HL-60/S4 (cell line): ENCODE results near the gene AHRR.

ENCODE experiments used
- in situ Hi-C: fragments of 300-500 bp; cut with MboI; formaldehyde crosslinking; loops from 2 replicates; pipeline ENCODE4 v1.14.3; 2022; ENCODE audit warnings: low sequenced_read_pairs

The AHRR gene

DNA sequence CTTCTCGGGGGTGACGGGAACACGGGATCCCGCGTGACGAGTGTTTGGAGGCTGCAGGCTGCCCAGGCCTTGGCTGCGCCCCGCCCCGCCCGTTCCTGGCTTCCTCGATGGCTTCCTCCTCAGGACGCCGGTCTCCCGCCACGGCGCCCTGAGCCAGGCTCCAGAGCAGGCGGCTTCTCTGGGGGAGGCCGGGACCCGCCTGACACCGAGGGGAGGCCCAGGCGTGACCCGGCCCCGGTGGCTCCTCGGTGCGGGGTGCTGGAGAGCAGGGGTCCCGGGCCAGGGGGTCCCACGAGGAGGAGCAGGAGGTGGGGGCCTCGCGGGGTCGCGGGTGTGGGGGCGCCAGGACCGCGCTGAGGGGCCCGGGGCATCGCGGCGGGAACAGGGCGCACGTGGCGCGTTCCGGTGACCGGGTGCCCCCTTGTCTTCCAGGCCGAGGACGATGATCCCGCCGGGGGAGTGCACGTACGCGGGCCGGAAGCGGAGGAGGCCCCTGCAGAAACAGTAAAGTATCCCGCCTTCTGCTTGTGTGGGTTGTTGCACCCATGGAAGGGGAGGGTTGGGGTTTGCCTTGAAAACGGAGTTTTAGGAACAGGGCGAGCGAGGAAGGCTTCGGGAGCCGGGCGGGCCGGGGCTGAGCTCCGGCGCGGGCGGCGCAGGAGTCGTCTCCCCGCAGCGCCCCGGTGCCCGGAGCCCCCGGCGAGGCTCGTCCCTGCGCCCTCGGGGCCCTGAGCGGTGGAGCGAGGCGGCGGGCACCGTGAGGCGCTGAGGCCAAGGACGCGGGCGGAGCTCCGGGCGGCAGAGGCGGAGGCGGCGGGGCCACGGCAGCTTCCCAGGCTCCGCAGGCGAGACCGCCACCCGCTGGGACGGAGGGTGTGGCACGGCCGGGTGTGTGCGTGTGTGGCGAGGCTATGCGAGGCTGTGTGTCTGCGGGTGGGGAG, 22.2 kb downstream of the AHRR start:
- in situ Hi-C loops, result no loop called here

DNA sequence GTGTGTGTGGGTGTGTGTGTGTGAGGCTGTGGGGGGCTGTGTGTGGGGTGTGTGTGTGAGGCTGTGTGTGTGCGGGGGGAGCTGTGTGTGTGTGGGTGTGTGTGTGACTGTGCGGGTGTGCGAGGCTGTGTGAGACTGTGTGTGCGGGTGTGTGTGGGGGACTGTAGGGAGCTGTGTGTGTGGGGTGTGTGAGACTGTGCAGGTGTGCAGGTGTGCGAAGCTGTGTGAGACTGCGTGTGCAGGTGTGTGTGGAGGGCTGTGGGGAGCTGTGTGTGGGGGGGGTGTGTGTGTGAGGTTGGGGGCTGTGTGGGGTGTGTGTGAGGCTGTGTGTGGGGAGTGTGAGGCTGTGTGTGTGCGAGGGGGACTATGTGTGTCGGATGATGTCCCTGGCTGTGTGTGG, 23.2 kb downstream of the AHRR start:
- in situ Hi-C loops, result no loop called here

DNA sequence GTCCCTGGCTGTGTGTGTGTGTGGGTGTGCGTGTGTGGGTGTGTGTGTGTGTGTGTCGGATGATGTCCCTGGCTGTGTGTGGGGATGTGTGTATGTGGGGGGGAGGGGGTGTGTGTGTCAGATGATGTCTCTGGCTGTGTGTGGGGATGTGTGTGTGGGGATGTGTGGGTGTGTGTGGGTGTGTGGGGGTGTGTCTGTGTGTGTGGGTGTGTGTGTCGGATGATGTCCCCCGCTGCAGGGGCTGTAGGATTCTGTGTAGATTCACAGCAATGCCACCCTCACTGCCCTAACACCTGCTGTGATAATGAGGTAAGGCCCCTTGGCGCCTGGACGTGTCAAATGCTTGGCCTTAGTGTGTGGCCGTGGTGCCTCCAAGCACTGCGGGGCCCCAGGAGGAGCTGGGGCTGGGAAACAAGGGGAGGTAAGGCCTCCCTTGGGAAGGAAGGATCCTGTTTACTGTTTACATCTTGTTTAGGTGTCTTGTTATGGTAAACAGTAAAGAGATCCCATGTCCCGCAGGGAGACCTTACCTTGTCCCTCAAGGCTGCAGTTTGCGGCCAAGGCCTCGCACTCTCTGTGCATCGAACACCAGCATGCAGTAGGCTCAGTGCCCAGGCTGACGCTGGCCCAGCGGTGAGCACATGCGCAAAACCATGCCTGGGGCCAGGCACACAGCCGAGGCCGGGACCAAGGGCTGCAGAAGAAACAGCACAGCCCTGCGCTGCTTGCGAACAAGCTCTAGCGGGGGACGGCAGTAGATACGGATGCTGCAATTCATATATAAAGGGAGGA, 24.1 kb downstream of the AHRR start:
- in situ Hi-C loops, result no loop called here

DNA sequence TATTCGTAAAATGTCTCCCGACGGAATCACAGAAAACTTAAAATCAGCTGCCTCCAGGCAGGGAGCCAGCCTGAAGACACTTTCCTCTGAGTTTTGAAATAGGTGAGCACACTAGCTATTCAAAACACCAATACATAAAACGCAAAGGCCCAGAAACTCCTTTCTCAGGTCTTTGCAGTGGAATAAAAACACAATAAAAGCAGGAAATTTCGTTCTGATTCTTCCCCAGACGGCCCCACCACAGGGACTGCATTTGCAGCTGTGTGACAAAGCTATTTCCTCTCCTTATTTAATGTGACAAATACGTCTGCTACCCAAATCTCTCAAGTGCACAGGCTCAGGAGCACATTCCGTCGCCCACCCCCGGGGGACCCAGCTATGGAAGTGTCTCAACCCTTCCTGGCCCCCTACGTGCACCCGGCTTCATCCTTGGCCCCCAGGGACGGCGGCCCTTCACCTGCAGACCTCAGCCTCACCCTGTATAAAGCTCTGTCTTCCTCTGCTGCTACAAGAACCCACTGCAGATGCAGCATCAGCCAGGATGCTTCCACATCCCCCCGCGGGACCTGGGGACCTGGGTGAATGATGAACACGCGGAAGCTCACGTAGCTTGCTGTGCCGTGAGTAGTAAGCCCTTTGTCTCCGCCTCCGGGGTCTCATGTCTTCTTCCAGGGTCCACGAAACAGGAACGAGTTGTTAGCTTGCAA, 24.9 kb downstream of the AHRR start:
- in situ Hi-C loops, result no loop called here

DNA sequence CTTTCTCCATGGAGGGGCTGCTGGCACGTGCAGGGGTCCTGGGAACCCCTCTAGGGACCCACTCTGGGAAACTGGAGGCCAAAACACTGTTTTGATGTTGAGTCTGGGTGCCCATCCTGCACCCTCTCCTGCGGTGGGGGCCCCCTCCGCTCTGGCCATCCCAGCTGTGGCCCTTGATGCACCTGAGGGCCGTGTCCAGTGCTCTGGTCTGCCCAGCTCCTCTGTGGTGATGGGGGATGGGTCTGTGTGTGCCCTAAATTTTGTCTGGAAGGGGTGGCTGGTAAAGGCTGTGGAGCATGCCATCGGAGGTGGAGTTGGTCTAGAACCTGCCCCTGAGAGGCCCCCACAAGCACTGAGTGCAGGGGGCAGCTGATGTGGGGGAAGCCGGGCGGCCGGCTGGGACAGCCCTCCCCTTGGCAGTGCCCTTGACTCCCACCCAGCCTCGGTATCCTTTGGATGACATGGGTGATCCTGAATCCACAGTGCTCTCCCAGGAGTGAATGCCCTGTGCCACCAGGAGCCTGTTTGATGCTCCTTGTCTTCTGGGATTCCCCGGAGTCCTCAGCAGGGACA, 26.3 kb downstream of the AHRR start:
- in situ Hi-C loops, result no loop called here

DNA sequence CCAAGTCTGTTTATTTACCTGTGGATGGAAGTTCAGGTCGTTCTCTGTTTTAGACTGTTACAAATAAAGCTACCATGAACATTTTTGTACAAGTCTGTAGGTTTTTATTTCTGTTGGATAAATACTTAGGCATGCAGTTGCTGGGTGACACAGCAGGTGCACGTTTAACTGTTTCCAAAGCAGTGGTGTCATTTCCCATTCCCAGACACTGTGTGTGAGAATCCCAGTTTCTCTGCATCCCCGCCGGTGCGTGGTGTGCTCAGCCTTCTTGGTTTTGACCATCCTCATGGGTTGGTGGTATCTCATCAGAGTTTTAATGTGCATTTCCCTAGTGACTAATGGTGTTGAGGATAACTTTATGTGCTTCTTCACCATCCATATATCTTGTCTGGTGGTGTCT, 27.2 kb downstream of the AHRR start:
- in situ Hi-C loops, result no loop called here

DNA sequence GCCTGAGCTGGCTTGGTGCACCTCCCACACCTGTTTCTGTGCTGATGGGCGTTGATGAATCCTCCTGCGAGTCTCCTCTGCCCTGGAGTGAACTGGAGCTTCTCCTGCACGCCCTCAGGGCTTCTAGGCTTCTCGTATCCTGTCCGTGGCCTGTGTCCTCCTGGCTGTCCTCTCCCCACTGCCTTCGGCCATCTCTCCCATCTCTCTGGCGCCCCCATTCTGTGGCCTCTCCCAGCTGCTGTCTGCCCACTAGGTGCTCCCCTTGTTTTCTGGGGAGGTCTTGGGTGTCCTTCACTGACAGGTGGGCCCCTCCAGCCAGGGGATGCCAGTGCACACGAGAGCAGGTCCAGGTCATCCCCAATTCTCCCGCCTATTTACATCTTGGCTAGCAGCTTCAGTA, 28.8 kb downstream of the AHRR start:
- in situ Hi-C loops, result no loop called here

DNA sequence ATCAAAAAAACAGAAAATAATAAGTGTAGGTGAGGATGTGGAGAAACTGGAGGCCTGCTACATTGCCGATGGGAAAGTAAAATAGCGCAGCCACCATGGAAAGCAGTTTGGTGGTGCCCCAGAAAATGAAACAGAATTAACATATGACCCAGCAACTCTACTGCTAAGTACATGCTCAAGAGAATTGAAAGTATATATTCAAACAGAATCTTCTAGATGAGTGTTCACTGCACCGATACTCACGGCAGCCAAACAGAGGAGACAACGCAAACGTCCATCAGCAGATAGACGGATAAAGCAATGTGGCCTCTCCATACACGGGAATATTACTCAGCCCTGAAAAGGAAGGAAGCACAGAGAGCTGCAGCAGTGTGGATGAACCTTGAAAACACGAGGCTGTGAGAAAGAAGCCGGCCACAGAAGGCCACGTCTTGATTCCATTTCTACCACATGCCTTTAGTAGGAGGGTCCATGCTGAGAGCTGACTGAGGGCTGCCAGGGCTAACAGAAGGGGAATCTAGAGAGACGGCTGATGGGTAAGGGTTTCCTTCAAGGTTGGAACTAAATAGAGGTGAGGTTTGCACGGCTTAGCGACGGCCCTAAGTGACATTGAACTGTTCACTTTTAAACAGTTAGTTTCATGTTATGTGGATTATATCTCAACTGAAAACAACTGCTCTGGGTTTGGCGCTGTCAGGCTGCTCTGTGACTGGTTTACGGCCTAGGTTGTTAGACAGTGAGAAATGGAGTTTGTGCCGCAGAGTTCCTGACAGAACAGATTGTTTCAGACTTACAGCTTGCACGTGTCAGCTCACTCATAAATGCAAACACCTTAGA, 29.8 kb downstream of the AHRR start:
- in situ Hi-C loops, result no loop called here

DNA sequence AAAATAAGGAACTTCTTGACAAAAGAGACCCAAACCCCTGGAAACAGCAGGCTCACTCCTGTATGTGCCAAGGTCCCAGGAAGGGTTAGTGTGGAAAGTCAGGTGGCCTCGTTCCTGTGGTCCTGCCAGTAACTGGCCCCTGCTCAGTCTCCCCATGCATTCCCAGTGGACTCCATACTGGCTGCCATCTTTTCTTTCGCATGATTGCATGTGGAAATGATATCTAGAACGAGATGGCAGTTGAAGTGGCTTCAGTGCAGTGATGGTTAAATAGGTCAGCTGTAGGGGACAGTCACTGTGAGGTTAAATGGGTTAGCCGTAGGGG, 30.4 kb downstream of the AHRR start:
- in situ Hi-C loops, result no loop called here

DNA sequence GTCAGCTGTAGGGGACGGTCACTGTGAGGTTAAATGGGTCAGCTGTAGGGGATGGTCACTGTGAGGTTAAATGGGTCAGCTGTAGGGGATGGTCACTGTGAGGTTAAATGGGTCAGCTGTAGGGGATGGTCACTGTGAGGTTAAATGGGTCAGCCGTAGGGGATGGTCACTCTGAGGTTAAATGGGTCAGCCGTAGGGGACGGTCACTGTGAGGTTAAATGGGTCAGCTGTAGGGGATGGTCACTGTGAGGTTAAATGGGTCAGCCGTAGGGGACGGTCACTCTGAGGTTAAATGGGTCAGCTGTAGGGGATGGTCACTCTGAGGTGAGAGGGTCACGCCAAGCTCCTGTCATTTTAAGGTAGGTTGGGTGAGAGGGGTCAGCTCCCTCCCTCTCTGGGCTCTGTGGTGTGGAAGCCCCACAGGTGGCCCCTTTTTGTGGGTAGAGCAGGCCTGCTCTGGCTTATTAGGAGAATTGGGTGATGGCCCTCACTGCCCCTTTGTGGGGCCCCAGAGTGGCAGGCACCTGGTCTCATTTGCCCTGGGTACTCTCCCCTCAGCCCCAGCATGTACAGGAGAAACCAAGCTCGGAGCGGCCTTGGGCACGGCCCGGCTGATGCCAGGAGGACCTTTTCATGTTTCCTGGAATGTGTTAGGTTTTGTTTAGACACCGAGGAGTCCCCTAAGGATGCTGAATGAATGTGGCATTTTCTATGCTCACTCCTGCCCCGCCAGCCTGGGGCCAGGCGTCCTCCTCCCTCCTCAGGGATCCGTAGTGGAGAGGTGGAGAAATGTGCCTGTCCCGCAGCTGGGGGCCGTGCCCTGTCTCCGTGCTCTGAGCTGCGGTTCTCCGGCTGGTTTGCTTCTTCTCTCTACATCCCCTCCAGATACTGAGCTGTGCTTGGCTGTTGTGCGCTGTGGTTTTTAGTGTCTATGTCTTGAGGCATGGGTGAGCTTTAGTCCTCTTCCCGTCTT, 31.4 kb downstream of the AHRR start:
- in situ Hi-C loops, result no loop called here

DNA sequence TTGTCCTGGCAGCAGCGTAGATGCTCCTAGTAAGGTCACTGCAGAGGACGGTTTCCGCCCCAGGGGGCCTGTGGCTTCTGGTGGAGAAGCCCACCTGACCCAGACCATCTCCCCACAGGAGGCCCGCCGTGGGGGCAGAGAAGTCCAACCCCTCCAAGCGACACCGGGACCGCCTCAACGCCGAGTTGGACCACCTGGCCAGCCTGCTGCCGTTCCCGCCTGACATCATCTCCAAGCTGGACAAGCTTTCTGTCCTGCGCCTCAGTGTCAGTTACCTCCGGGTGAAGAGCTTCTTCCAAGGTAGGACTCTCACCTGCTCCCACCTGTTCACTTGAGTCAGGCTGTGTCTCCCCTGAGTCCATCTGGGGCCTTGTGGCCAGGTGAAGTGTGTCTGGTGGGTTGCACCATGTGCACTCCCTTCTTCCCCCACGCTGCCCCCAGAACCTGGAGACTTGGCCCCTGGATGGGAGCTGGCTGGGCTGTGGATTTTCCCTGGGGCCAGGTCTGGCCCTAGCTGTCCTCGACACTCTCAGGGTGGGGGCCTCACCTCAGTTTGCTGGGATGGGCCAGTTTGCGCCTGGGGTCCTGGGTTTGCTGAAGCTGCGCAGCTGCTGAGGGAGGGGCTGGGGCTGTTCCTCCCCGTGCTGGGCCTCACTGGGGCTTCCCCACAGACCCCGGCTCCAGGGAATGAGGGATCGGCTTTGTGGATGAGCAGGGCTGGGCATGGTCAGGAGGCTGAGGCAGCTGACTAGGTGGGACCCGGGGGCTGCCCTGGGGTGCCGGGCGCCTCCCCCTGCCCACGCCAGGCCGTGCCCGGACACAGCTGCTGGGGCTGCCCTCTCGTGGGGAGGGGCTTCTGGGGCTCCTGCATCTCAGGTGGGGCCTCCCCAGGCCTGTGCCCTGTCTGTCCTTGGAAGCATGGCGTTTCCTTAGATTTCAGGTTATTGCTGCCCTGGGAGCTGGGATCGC, 32.4 kb downstream of the AHRR start:
- in situ Hi-C loops, result no loop called here

DNA sequence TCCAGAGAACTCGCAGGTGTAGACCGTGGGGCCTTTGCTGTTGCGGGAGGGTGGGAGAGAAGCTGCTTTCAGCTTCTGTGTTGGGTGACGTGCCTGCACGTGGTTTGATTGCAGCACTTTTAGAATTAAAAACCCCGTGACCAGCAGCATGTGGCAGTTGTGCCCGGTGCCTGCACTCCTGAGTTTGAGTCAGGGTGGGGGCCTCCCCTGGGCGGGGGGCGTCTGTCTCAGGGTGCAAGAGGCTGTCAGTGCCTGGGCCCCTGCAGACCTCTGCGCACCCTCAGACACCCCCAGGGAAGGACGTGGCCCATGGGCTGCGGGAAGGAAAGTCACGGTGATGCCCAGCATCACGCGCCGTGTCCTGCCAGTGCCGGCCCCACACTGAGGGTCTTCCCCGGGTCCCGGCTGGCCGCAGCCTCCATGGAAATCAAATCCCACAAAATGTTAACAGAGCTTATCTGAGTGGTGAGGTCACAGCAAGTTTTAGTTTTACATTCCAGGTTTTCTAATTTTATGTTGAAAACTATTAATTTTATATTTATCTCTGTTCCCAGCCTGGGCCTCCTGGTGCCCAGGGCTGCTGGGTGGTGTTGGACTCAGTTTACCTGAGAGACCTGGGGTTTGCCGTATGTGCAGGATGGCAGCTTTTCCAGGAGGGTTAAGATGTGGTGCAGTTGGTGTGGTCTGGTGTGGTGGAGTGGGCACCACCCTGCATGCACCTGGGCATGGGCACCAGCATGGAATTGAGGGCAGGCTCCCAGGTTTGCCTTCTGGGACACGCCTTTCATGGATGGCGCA, 33.3 kb downstream of the AHRR start:
- in situ Hi-C loops, result no loop called here

DNA sequence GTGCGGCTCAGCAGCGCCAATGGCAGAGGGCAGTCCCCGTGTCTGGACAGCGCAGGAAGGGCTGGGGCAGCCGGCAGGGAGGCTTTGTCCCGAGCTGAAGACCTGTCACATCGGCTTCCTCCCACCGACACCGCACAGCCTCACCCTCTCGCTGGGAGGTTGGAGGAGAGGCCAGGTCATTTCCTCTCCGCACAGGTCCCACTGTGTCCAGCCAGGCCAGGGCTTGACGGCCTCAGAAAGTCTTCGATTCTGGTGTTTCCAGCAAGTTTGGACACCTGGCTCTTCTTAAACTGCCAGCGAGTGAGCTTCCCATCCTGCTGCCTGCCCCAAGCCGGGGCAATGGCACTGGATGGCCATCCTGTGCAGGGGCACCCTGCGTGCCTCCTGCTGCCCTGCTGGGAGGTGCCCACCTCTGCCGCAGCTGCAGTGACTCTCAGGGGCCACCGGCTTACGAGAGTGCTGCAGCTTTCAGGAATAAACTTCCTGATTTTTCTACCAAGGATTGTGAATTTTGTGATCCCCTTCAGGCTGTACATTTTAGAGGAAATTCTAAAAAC, 33.9 kb downstream of the AHRR start:
- in situ Hi-C loops, result no loop called here

DNA sequence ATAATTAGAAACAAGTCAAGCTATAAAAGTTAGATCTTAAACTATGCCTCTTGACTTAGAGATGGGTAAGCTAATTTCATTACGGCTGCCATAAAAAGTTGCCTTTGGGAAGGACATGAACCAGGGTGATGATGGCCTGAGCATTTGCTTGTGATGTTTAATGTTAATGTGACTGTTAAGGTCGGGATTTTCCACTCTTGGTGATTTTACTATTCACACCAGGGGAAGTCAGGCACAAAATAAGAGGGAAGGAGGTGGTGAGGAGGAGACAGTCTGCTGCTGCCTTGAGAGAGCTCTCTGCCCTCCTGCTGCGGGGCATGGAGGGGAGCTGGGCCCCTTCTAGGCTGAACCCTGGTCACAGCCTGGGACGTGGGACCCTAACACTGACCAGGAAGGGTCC, 34.4 kb downstream of the AHRR start:
- in situ Hi-C loops, result no loop called here

DNA sequence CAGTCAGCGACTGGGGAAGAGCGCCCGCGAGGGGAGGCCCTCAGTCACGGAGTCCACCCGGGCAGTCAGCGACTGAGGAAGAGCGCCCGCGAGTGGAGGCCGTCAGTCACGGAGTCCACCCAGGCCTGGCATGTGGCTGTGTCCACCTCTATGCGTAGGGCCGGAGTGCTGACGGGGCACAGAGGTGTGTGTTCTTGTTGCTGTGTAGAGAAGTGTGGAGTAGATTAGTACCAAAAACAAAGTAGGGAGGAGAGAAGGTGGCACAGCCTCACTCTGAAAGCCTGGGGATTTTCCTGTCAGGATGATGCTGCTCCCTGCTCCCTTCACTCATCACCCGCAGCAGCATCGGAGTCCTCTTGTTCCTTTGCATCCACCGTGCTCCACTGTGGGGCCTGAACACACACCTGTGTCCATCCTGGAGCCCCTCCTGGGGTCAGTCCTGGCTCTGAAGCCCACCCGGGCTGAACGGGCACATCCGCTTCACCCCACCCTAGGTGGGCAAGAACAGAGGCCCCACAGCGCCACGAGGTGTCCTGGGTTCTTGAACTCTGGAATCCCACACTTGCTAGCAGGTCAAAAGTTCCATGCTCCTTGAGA, 37.9 kb downstream of the AHRR start:
- in situ Hi-C loops, result no loop called here

DNA sequence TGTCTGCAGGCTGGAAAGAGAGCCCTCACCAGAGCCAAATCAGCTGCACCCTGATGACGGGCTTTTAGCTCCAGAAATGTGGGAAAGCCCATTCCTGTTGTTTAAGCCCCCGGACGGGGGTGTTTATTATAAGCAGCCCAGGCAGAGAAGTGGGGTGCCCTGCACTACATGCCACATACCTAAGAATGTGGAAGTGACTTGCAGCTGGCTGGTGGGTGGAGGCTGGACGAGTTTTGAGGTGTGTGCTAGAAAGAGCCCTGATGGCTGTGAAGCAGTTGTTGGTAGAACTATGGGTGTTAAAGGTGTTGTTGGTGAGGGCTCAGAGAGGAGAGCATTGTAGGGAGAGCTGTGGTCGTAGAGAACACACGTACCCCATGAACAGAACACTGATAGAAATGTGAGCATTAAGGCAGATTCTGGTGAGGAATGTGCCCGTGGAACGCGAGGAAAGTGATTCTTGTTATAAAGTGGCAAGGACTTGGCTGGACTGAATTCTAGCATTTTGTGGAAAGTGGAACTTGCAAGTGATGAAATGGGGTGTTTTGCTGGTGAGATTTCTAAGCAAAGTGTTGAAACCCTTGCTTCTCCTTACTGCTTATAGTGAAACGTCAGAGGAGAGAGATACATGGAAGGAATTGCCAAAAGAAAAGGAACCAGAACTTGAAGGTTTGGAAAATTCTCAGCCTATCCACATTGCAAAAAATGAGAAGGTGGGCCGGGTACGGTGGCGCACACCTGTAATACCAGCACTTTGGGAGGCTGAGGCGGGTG, 38.9 kb downstream of the AHRR start:
- in situ Hi-C loops, result no loop called here
